TTC549 (cell line): ENCODE results near the gene IGFALS.

Experiments
- FAIRE-seq: peaks from 2 replicates; lab custom pipeline; 2012; peaks lifted over from hg19 to GRCh38; lab: Jason Lieb, UNC

The IGFALS gene

DNA sequence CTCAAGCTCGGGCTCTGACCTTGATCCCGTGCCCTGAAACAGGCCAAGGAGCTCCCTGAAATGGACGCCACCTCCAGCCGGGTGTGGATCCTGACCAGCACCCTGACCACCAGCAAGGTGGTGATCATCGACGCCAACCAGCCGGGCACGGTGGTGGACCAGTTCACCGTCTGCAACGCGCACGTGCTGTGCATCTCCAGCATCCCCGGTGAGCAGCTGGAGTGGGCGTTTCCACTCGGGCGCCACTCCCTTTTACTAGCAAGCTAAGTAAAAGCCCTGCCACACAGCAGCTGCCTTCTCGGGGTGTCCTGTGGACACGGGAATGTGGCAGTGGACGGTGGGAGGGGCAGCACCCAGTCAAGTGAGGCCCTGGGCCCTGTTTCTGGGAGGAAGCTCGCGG, 28.5 kb downstream of the IGFALS start:
- no peak for FAIRE-seq

DNA sequence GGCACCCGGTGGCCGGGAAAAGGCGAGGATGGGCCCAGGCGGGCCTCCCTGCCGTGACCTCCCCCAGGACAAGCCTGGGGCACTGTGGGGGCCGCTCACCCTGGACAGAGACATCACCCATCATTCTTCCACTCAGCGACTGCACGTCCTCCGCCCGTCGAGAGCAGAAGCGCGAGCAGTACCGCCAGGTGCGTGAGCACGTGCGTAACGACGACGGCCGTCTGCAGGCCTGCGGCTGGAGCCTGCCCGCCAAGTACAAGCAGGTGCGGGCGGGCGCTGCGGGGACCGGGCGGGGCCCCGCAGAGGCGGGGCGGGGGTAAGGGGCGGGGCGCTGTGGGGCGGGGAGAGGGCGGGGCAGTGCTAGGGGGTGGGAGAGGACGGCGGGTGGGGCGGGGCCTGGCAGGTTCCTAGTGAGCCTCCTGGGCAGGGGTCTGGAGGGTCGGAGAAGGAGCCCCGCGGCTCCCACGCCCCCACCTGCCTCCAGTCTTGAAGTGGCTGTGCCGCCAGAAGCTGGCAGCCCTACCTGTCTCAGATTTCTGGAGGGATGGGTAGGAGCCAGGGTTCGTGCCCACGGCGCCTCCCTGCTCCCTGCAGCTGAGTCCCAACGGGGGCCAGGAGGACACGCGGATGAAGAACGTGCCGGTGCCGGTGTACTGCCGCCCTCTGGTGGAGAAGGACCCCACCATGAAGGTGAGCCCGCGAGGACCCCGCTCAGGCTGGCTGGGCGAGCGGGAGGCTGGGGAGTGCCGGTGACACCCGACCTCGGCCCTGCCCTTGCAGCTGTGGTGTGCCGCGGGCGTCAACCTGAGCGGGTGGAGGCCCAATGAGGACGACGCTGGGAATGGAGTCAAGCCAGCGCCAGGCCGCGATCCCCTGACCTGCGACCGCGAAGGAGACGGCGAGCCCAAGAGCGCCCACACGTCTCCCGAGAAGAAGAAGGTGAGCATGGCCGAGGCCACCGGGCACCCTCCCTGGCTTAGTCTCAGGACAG, 29.7 kb downstream of the IGFALS start:
- no peak for FAIRE-seq

DNA sequence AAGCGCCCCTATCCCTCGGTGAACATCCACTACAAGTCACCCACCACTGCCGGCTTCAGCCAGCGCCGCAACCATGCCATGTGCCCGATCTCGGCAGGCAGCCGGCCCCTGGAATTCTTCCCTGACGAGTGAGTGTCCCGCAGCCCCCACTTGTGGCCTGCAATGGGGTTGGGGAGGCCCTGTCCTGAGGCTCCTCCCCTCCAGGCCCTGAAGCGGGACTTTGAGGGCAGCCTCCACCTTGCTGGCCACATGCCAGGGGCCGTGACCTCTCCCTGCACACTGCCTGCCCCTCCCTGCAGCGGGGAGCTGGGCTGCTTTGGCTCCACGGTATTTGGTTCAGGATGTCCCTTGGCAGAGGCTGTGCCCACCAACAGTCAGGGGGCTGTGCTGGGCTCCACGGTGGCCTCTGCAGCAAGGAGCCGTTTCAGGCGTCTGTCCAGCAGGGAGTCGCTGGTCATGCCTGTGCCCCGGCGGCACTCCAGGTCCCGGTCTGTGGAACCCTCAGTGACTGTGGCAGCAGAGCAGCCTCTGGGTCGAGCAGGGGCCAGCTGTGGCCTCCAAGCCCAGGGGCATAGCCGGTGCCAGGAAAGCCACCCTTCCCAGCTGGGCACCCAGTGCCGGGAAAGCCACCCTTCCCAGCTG, 30.5 kb downstream of the IGFALS start:
- no peak for FAIRE-seq

DNA sequence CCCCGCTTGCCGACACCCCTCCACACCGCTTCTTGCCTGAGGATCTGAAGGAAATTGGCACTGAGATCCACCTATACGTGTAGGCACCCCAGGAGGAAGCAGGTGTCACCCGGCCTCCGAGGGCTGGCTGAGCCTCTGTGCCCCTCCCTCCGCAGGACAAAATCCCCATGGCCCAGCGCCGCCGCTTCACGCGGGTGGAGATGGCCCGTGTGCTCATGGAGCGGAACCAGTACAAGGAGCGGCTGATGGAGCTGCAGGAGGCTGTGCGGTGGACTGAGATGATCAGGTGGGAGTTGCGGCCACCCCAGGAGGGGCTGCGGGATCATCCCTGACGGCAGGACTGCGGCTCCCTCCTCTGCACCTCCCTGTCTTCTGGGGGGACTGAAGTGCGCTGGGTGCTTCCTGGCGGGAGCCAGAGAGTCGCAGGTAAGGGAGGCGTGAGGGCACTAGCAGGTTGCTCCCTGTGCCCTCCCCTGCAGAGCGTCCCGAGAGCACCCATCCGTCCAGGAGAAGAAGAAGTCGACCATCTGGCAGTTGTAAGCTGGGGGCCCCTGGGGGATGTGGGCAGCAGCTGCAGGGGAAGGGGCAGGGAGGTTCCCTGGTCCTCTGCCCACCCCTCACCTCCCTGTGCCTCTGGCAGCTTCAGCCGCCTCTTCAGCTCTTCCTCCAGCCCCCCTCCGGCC, 31.2 kb downstream of the IGFALS start:
- no peak for FAIRE-seq

DNA sequence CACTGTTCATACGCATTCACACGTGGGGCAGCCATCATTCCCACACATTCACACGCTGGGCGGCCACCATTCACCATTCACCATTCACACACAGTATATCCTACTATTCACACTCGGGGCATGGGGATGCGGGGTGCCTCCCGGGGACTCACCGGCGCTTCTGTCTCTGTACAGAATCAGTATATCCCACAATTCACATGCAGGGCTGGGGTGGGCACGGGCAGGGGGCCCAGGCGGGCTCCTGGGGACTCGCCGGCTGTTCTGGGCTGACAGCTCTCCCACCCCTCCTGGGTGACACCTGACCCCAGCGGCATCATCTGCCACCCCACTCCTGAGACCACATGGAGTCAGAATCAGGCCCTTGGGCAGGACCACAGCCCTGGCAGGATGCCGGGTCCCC, 31.8 kb downstream of the IGFALS start:
- no peak for FAIRE-seq

DNA sequence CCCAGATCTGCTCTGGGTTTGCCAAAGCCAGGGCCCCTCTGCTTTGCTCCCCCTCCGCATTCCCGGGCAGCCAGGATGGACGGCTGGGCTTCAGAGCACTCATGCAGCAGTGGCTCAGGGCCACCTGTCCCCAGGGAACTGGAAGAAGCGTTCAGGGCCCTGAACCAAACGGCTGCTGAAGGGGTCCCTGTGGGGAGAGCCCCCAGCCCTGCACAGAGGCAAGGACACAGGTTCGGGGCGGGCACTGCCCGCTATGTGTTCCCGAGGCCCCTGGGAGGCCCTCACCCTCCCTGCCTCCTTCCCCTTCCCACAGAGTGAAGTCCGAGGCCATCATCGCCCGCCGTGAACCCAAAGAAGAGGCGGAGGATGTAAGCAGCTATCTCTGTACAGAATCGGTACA, 32.6 kb downstream of the IGFALS start:
- FAIRE-seq: no peak

DNA sequence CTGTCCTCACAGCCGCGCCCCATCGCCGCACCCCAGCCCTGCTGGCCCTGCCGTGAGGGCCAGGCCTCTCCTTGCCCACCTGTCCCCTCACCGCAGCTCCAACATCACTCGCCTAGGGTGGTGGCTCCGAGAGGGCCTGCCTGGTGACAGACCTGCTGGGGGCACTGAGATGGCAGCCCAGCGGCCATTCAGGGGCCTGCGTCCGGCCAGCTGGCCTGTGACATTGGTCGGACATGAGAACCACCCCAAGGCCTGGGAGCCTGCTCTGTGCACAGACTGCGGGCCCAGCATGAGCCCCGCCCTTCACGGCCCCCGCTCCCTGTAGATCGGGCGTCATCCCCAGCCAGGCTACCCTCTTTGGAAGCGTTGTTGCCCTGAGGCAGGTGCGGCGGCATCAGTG, 34.0 kb downstream of the IGFALS start:
- FAIRE-seq: no peak

DNA sequence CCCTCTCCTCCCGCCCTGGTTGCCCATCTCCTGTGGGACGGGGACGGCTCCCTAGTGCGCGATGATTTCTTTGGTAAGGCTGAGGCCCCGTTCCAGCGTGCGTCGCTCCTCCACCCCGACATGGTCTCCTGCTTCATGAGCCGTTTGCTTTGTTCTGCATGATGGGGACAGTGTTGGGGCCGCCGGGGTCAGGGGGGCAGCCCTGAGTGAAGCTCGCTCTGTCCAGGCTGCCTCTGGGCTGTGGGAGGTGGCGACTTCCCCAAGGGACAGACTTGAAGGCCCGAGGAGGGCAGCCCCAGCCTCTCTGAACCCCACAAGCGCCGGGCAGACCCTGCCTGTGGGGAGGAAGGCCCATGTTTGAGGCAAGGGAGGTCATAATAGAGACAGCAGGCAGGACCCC, 34.6 kb downstream of the IGFALS start:
- FAIRE-seq: no peak

DNA sequence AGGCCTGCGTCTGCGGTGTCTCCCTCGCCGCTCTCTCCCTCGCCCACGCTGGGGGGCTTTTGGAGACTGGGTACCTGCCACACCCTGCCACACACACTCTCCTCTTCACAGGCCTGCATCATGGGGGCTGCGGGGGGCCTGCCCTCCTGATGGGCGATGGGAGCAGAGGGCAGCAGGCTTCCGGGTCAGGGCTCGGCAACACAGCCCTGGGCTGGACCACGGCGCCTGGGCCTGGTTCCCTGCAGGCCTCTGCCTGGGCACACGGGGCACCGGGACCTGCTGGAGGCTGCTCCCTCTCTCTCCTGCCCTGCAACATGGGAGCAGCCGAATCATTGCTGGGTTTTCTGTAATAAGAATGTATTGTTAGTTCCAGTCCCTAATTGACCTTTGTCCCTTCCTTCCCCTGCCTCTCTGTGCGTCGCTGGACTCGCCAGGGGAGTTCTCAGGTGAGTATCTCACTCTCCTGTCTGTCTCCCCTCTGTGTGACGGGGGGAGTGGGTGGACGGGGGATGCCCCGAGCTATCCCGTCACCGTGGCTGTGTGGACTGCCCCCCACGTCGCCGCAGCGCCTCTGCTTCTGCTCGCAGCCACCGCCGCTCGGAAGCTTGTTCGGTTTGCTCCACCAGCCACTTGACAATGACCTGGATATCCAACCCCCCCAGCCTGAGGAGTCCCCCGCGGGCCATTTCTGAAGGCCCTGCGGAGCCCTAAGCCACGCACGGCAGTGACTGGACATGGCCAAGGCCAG, 35.6 kb downstream of the IGFALS start:
- no peak for FAIRE-seq

DNA sequence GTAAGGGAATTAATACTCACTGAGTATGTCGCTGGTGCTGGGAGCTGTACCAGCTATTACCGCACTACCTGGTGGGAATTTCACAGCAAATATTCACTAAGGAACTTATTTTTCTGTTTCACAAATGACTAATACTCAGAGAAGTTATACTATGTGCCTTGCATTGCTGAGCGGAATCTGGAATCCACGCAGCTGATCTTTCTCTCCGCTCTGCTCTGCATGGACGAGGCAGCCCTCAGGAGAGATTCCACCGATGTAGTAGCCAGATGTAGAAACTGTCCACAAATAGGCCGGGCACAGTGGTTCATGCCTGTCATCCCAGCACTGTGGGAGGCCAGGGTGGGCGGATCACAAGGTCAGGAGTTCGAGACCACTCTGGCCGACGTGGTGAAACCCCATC, 39.3 kb downstream of the IGFALS start:
- no peak for FAIRE-seq

DNA sequence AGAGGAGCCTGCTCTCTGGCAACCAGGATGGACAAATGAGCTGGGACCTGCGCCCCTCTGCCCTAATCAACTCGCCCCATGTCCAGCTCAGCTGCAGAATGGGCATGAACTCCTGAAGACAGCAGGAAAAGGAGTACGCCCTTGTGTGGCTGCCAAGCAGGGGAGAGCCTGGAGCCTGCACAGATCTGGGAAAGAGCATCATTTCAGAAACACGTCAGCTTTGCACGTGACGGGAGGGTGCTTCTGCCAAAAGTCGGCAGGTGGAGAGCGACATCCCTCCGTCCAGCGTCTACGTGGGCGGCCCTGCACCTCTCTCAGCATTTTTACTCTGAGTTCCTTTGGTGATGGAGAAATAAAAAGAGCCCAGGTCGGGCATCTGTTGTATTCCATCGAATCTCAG, 40.7 kb downstream of the IGFALS start:
- no peak for FAIRE-seq

DNA sequence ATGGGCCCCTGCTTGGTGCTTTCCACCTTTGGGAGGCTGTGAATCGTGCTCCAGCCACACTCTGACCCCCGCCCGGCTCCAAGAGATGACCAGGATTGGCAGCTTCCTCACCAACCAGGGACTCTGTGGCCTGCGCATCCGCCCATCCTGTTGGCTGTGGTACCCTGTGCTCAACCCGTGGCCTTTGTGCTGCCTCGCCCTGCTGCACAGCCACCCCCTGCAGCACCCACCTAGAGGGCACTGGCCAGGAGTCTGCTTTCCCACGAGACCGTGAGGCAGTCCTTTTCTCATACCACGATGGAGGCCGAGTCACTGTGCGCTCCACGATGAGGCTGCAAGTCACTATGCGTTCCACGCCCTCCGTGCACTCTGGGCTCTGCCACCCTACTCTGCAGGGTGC, 41.6 kb downstream of the IGFALS start:
- no peak for FAIRE-seq

DNA sequence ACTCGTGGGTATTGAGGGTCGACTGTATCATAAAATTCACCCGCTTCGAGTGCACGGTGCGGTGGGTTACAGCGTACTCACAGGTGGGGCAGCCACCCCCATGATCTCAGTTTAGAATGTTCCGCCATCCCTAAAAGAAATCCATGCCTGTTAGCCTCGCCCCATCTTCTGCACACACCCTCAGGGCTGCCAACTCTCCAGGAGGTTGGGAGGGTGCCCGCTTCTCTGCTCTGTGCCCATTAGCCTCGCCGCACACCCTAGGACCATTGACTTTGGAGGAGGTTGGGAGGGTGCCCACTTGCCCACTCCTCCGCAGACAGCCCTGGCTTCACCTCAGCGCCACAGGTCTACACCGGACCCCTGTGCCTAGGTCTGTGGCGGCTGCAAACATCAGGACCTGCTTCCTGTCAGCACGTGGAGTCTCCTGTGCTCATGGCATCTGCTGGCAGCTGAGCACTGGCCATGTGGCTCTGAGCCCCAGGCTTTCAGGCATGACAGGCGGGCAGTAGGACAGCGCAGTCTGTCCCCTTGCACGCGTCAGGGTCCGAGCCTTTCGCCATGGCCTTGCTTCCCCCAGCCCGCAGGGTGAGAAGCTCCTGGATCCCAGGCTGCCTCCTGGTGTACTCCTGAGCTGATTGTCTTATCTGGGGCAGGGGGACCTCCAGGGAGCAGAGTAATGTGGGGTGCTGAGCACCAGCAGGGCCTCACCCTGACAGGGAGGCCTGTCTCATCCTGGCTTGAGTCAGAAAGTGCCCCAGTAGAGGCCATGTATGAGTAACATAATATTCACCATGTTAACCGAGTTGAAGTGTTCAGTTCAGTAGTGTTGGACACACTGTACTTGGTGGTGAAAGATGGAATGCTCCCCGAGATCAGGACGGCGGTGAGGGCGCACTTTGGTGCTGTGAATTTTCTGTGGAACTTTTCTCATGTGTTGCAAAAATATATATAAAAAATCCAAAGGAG, 44.1 kb downstream of the IGFALS start:
- FAIRE-seq: no peak

DNA sequence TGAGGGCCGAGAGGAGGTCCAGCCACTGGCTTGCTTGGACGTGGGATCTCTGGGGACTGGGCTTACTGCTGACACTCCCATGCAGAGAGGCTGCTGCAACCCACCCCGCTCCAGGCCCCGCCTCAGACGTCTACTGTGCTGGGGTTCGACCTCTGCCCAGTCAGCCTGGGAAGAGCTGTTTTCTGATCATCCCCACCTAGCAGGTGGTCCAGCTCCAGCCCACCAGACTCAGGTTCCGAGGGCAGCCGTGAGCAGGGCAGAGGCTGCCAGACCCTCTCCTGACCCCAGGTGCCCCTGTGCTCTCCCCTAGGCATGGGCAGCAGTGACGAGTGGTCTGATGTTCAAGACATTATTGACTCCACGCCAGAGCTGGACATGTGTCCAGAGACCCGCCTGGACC, 45.6 kb downstream of the IGFALS start:
- no peak for FAIRE-seq

DNA sequence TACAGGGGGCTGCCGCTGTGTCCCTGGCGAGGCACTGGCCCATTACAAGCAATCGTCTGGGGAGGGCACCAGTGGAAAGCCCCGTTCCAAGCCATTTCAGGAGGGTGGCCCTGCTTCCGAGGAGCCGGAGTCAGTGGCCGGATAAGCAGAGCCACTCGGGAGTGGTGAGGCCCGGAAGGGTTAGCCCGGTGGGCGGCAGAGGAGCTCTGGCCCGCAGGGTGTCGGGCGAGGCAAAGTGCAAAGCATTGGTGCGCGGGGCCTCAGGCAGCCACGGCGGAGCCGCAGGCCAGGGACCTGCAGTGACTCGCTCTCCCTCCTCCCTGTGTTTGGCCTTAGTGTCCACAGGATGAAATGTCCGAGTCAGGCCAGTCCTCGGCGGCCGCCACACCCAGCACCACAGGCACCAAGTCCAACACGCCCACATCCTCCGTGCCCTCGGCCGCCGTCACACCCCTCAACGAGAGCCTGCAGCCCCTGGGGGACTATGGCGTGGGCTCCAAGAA, 46.8 kb downstream of the IGFALS start:
- no peak for FAIRE-seq

DNA sequence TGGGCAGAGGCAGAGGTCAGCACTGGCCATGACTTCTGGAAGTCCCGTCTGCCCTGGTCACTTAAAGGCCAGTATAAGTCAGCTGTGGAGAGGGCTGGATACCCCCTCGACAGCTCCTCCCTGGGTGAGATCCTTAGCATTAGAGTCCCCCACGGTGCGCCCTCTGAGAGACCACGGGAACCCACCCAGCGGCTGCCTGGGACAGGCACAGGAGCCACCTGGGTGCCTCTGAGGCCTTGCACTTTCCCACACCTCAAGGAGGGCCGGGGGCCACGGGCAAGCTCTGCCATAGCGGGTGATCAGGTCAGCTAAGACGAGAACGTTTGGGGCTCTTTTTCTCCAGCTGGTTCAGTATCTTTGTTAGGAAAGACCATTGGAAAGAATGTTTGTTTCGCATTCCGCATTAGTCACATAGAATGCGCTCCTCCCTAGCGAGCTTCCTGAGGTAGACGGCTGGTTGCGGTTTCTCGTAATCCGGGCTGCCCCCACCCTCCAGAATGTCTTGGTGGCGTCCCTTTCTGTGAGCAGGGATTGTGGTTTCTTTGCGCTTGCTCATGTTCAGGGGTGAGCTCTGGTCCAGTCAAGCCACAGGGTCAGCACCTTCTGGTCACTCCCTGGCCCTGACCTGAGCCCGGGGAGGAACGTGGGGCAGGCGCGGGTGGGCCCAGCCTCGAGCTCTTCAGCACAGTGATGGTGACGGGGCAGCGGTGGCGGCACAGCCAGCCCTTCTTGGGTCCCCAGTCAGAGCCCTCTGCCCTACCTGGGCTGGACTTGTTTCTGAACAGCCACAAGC, 47.4 kb downstream of the IGFALS start:
- no peak for FAIRE-seq

DNA sequence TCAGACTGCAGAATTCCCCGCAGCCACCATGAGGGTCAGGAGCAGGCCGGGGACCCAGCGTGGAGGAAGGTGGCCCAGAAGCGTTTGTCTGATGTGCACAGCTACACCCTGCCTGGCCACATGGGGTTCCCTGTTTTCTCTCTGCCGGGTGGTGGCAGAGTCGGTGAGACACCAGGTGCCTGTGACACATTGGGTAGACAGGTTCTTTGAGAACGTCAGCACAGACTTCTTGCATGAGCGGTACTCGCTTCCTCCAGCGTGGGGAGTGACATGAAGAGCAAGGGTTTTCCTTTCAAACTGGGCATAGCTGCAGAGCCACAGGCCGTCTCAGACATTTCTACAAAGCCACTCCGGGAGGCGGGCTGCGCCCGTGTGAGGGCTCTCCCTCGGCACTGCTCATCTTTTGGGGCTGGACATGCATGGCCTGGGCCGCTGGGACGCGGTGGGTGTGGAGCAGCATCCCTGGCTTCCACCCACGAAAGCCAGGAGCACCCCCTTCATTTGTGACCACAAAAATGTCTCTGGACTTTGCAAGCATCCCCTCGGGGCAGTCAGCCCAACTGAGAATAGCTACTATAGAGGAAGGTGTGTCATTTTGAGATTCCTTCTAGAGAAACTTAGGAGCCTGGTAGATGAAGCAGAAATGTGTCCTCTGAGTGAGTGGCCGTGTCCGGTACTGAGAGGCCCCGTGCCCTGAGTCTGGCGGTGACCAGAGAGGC, 48.2 kb downstream of the IGFALS start:
- no peak for FAIRE-seq

DNA sequence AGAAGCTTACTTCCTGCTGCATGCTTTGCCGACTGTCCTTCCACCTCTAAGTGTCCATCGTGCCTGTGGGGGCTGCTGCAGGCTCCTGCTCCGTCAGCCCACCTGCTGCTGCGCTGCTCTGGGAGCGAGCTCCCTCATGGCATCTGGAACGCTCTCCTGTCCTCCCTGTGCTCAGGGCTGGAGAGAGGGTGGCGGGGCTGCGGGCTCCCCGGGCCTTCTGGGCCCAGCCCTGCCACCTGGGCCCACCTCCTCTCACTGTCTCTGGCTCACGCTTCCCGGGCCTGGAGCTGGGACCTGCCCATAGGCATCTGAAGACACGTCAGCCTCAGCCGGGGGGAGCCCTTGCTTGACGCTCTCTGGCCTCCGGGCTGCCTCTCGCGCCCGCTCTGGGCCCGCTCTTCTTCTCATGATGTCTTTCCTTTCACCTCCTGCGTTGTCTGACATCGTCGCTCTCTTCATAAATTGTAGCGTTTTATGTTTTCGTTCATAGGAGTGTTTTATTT, 49.1 kb downstream of the IGFALS start:
- no peak for FAIRE-seq
